Urinary bladder (tissue), 4 donors: Measurements from ENCODE around the gene LRP3. TPM values are rescaled to one million over a fixed set of nuclear protein-coding genes. Genes with fewer than 3 reads are reported as not detected.
"Not testable (repeated sequence)": the region's sequence is repeated elsewhere in the genome, so short reads cannot be mapped to it uniquely, and the experiment has no call there.

Experiments
- DNase-seq: peaks from one replicate; pipeline ENCODE4 v3.0.0-alpha.2; 2015; ENCODE audit errors: extremely low spot score
- H3K27ac ChIP-seq: one replicate; pipeline ENCODE4 v1.5.1; 2013; ENCODE audit warnings: low read depth, mild to moderate bottlenecking, moderate library complexity
- H3K36me3 ChIP-seq: one replicate; pipeline ENCODE4 v1.6.1; 2013; ENCODE audit warnings: mild to moderate bottlenecking, moderate library complexity; ENCODE audit not compliant: insufficient read depth
- H3K4me1 ChIP-seq: one replicate; pipeline ENCODE4 v1.6.1; 2013; ENCODE audit warnings: mild to moderate bottlenecking, moderate library complexity; ENCODE audit not compliant: insufficient read depth
- H3K4me3 ChIP-seq: one replicate; pipeline ENCODE4 v1.5.1; 2013; ENCODE audit warnings: low read depth, low read length
- WGBS: extraction: QIAGEN DNeasy Blood & Tissue Kit; methylation state at CpG from one replicate; pipeline ENCODE4 v1.1.7; 2013; 5-methylcytosine and 5-hydroxymethylcytosine counted together
- polyA plus RNA-seq: library from polyadenylated mRNA; stranded (reverse); fragments of 200-250 nt; gene quantifications from one replicate; pipeline ENCODE4 v1.2.3, GENCODE V29; 2013
- total RNA-seq: library from RNA; depleted of rRNA; stranded (reverse); fragments of >200 nt; gene quantifications from one replicate; pipeline ENCODE4 v1.2.3, GENCODE V29; 2014
- donor health status: healthy with polysubstance abuse.
- donor health status: healthy.

Gene LRP3
- total and polyA plus RNA-seq, 2 donors, result 14.4 to 40.0 TPM

DNA sequence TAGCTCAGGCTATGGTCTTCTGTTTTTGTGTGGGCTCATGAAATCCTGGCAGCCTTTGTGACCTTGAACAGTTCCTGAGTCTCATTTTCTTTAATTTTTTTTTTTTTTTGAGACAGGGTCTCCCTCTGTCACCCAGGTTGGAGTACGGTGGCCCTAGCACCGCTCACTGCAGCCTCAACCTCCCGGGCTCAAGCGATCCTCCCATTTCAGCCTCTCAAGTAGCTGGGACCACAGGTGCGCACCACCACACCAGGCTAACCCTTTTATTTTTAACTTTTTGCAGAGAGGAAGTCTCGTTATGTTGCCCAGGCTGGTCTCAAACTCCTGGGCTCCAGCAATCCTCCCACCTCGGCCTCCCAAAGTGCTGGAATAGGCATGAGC lies 15.7 kb downstream of the LRP3 start:
- H3K4me1 ChIP-seq, H3K4me3 ChIP-seq, H3K36me3 ChIP-seq, DNase-seq, H3K27ac ChIP-seq: not testable (repeated sequence)
- 94% methylated on average over 7 of the region's 7 CpGs for WGBS

DNA sequence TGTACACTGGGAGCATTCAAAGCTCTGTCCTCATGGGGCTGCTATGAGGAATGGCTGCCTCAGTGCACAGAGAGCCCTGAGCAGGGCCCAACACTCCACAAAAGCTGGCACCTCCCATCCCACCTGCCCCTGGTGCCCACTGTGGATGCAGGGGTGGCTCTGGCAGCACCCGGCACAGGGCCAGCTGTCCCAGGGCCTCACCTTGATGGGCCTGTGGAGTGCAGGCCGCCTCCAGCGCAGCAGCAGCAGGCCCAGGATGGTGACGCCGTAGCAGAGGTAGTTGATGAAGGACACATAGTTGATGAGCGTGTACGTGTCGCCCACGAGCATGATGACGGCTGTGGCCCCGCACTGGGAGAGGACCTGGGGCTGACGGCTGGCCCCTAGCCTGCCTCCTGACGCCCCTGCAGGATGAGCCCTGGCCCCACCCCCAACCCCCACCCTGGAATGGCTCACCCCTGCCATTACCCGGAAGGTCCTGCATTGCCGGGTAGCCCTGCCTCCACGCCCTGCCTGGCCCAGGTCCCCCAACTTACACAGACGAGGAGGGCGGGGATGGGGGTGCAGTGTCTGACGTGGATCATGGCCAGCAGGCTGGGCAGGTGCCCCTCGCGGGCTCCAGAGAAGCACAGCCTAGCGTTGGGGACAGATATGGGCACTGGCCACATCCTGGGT lies 16.3 kb downstream of the LRP3 start:
- no peak for DNase-seq
- 91% methylated on average over 22 of the region's 22 CpGs for WGBS
- H3K4me1 ChIP-seq, result no peaks in the 10 kb centered on the region
- no peak overlapping the region for H3K4me3 ChIP-seq
- no peak overlapping the region for H3K27ac ChIP-seq
- H3K36me3 ChIP-seq, result no peaks in the 10 kb centered on the region

DNA sequence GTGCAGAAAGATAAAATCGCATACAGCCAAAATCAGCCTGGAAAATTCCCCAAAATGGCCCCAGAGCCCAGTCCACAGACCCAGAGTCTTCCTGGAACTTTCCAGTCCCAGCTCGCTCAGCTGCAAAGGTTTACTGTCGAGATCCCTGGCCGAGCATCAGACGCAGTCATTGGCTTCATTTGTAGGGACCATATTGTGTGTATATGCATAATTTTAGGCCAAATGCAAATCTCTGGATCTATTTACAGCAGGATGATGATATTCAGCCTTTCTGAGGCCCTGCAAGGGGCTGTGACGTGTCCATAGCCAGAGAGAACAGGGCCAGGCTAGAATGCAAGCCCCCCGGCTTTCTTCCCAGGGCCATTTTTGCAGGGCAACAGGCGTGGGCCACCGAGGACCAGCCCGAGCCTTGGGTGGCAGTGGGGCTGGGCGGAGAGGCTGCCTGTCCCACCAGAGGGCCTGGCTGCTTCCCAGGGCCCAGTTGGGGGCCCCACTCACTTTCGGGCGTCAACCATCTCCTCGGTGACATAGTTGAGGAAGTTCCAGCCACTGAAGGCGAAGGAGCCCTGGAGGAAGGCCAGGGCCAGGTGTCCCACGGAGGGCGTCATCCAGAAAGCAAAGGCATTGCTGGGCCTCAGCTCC lies 17.8 kb downstream of the LRP3 start:
- WGBS, result 65% methylated on average over 17 of the region's 17 CpGs
- H3K36me3 ChIP-seq, result no peaks in the 10 kb centered on the region
- DNase-seq, result peak; percentile 21
- H3K4me3 ChIP-seq, result no peak overlapping the region
- H3K27ac ChIP-seq, result no peak overlapping the region
- H3K4me1 ChIP-seq, result no peaks in the 10 kb centered on the region

DNA sequence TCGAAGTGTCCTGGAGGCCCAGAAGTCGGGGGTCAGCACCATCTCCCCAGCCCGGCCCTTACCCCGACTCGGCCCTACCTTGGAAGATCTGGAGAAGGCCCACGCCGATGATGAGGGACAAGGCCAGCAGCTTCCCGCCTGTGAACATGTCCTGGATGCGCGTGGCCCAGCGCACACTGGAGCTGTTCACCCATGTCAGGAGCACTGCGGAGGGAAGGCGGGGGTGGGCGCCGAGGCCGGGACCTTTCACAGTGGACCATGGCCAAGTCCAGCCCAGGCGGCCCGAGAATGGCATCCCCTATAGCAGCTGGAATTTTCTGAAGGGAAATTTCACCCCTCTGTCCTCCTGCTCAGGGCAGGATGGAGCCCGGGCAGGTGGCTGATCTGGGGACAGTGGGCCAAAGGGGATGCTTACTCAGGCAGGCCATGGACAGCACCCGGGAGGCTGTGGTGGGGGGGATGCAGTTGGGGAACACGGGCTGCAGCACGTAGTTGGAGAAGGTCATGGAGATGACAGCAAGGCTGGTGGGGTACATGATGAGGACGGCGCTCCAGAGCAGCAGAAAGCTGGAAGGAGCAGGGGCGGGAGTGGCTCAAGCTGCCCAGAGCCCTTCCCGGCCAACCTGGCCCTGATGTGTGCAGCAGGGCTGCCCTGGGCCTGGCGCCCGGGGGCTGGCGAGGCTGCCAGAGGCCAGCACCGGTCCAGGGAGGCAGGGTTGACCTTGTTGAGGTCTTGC lies 18.5 kb downstream of the LRP3 start:
- DNase-seq, result no peak
- no peaks in the 10 kb centered on the region for H3K36me3 ChIP-seq
- WGBS, result 83% methylated on average over 30 of the region's 30 CpGs
- no peaks in the 10 kb centered on the region for H3K4me1 ChIP-seq
- H3K27ac ChIP-seq, result no peak overlapping the region
- H3K4me3 ChIP-seq, result no peak overlapping the region

DNA sequence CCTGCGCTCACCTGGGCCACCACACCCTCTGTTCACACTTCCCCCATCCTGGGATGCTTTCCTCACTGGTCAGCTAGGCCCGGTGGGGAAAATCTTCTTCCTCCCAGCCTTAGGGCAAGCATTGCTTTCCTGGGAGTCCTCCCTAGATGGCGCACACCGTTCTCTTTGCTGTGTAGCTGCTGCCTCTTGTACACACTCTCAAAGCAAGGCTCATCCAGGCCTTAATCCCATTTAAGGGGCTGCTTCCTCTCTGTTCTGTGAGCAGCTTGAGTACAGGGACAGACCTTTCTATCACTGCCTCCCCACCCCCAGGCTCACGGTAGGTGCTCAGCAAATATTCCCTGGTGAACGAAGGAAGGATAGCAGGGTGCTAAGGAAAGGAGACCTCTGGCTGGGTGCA lies 20.5 kb downstream of the LRP3 start:
- 55% methylated on average over 6 of the region's 6 CpGs for whole genome bisulfite sequencing
- DNase-seq, result no peak
- no peaks in the 10 kb centered on the region for H3K36me3 ChIP-seq
- no peaks in the 10 kb centered on the region for H3K4me1 ChIP-seq
- no peak overlapping the region for H3K4me3 ChIP-seq
- H3K27ac ChIP-seq, result no peak overlapping the region

DNA sequence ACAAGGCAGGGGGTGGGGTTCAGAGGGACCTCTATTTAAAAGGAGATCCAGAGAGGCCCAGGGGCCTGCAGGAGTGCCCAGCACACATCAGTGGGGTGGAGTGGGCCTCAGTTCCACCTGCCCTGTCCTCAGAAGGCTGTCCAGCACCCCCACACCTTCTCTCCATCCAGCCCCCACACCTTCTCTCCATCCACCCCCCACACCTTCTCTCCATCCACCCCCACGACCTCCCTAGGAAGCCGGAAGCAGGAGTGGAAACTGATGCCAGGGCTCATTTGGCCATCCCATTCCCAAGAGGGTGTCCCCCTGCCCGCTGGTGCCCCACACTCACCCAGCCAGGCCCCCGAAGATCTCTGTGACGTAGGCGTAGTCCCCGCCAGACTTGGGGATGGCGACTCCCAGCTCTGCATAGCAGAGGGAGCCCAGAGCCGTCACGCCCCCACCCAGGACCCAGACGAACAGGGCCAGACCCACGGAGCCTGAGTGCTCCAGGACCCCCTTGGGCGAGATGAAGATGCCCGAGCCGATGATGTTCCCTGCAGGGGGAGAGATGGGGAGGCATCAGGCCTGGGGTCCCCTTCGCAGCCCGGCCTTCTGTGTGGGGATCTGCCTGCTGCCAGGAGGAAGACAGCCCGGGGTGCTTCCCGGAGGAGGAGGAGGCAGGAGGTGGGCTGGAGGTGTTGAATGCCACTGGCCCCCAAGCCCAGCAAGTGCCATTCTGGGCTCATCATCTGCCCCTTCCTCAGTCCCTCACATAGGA lies 21.5 kb downstream of the LRP3 start:
- no peak for DNase-seq
- H3K4me1 ChIP-seq, result no peaks in the 10 kb centered on the region
- no peaks in the 10 kb centered on the region for H3K36me3 ChIP-seq
- no peak overlapping the region for H3K4me3 ChIP-seq
- WGBS, result 91% methylated on average over 19 of the region's 19 CpGs
- H3K27ac ChIP-seq, result no peak overlapping the region

DNA sequence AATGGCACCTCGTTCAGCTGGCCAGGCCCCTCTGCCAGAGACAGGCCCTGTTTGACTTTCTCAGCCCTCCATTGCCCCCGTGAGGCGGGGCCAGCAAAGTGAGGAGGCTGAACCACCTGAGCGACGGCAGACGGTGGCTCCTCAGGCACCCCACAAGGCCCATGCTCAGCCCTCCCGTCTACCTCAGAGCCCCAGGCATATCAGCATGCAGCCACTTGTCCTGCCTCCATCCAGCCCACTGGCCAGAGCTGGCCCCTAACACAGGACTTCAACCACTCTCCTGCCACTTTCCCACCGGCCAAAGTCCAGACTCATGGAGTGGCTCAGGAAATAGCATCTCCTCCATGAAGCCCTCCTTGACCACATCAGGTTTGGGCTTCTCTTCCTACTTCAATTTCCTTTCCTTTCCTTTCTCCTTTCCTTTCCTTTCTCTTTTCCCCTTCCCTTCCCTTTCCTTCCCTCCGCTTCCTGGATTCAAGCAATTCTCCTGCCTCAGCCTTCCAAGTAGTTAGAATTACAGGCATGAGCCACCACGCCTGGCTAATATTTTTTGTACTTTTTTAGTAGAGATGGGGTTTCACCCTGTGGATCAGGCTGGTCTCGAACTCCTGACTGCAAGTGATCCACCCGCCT lies 22.2 kb downstream of the LRP3 start:
- no peak overlapping the region for H3K27ac ChIP-seq
- no peak for DNase-seq
- H3K4me1 ChIP-seq, result no peaks in the 10 kb centered on the region
- H3K4me3 ChIP-seq, result no peak overlapping the region
- 72% methylated on average over 12 of the region's 12 CpGs for WGBS
- H3K36me3 ChIP-seq, result no peaks in the 10 kb centered on the region

DNA sequence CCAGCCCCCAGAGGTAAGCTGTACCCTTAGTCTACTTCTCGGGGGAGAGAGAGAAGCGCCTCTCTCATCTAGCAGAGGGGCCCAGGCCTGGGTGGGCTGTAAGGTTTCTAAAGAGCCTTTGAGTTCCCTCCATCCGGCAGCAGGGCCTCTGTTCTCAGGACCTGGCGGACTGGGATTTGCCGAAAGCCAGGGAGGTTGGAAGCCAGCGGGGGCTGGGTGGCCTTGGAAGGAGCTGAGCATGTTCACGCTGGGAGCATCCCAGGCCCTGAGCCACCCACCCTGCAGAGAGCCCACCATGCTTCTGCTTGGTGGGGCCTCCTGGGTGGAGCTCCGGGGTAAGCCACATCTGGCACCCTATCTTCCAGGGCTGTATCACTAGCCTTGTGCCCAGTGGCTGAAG lies 23.8 kb downstream of the LRP3 start:
- H3K27ac ChIP-seq, result no peak overlapping the region
- H3K36me3 ChIP-seq, result no peaks in the 10 kb centered on the region
- no peak overlapping the region for H3K4me3 ChIP-seq
- DNase-seq, result no peak
- 74% methylated on average over 8 of the region's 8 CpGs for WGBS
- no peaks in the 10 kb centered on the region for H3K4me1 ChIP-seq

DNA sequence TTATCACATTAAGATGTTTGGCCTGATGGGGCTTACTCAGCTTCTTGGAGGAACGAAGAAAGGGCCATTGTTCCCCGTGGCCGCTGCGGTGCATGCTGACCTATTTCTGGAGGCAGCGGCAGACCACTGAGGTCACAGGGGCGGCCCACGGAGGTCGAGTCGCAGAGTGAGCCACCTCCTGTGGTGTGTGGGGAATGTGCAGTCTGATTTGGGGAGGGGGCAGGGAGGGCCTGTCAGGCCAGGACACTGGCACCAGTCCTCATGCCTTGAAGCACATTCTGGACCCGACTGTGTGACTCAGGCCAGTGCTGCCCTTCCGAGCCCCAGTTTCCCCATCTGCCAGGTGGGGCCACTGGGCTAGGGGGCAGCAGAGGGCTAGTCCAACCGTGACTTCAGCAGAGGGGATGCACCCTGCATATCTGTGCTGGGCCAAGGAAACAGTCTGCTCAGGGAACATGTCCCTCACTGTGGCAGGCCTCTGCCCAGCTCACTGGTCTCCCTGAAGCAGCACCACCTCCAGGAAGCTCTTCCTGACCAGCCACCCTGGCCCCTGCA lies 25.2 kb downstream of the LRP3 start:
- Histone ChIP-seq H3K4me3 (no peak overlapping the region), H3K4me1 (no peaks in the 10 kb centered on the region), H3K27ac (no peak overlapping the region), H3K36me3 (no peaks in the 10 kb centered on the region)
- no peak for DNase-seq
- WGBS, result 68% methylated on average over 12 of the region's 12 CpGs

DNA sequence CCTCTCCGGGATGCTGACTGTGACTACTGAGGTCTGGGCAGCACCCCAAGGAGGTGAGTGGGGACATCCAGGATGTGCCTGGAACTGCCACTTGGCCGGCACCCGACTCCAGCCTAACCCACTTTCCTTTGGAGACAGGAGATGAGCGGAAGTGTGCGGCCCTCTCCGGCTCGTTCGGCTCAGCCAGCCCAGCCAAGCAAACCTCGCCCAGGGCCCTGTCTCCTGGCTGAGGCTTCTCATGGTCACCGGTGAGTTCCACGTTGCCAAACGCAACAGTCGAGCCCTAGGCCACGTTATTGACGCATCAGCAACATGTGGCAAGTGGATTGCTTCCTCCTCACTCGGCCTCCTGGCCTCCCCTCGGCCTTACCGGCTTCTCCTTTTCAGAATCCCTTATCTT lies 26.0 kb downstream of the LRP3 start:
- WGBS, result 95% methylated on average over 18 of the region's 18 CpGs
- no peak for DNase-seq
- no peaks in the 10 kb centered on the region for H3K36me3 ChIP-seq
- no peak overlapping the region for H3K4me3 ChIP-seq
- no peaks in the 10 kb centered on the region for H3K4me1 ChIP-seq
- no peak overlapping the region for H3K27ac ChIP-seq

DNA sequence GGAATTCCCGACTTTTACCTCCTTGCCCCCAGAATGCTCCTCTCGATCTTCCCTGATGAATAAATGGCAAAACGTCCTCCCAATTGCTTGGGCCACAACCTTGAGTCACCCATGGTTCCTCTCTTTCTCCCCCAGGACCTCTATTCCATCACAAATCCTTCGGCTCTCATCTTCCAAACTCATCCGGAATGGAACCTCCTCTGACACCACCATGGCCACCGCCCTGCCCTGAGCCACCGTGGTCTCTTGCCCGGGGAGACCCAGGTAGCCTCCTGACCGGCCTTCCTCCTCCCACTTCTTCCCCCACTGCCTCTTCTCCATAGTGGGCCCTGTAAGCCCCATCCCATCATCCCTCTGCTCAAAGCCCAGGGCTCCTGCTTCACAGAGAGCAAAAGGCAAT lies 26.6 kb downstream of the LRP3 start:
- H3K4me1 ChIP-seq, result no peaks in the 10 kb centered on the region
- no peak overlapping the region for H3K4me3 ChIP-seq
- no peak for DNase-seq
- H3K27ac ChIP-seq, result no peak overlapping the region
- no peaks in the 10 kb centered on the region for H3K36me3 ChIP-seq
- WGBS, result 85% methylated on average over 9 of the region's 9 CpGs

DNA sequence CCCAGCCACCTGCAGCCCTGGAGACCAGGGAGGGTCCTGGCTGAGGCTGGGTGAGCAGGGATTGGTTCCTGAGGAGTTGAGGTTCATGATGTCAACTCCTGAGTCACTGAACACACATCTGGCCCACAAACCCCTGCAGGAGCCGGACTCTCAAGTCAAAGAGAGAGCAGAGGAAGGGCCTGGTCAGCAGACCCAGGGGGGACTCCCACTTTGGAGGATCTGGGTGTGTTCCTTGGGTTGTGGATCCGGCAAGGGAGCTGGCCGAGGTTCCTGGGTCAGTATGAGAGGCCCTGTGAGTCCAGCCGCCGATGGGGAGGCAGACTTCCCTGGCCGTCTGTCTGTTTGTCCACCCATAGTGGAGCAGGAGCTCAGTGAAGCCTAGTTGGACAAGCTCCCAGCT lies 27.5 kb downstream of the LRP3 start:
- H3K36me3 ChIP-seq, result no peaks in the 10 kb centered on the region
- no peak overlapping the region for H3K4me3 ChIP-seq
- DNase-seq, result no peak
- 69% methylated on average over 6 of the region's 6 CpGs for WGBS
- H3K4me1 ChIP-seq, result no peaks in the 10 kb centered on the region
- H3K27ac ChIP-seq, result no peak overlapping the region

DNA sequence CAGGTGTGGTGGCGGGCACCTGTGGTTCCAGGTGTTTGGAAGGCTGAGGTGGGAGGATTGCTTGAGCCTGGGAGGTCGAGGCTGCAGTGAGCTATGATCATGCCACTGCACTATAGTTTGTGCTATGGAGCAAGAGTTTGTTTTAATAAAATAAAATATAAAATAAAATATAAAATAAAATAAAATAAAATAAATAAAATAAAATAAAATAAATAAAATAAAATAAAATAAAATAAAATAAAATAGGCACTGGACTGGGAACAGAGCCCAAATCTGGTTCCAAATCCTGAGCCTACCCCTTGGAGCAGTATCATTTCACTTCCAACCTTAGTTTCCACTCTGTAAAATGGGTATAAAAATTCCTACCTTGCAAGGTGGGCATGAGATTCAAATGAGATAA lies 28.1 kb downstream of the LRP3 start:
- not testable (repeated sequence) for H3K4me3 ChIP-seq, DNase-seq
- 96% methylated on average over 2 of the region's 2 CpGs for WGBS

More for the DNA sequence above, 28.1 kb downstream of the LRP3 start:
- not testable (repeated sequence) for H3K36me3 ChIP-seq, H3K27ac ChIP-seq, H3K4me1 ChIP-seq
